Stimulated activated CD4-positive, alpha-beta T cell treated with anti-CD3 and anti-CD28 coated beads, Interleukin-1b, Interleukin-23, amount 100 ng/mL, for 48 hours (primary cell): Measurements from ENCODE around the gene AP1M1.

Source experiments
- DNase-seq: peaks from one replicate; pipeline ENCODE4 v3.0.0-alpha.2; 2020

The AP1M1 gene

GRCh38 chr19:16208847-16209665 is 11.3 kb downstream of the AP1M1 start:
- no peak for DNase-seq

- DNase-seq, result no peak
Observed at GRCh38 chr19:16210168-16210567, 12.5 kb downstream of the AP1M1 start.

GRCh38 chr19:16213076-16213475 is 15.4 kb downstream of the AP1M1 start:
- DNase-seq, result no peak

- no peak for DNase-seq
Observed at GRCh38 chr19:16216744-16217670, 19.3 kb downstream of the AP1M1 start.

GRCh38 chr19:16217716-16218451 is 20.2 kb downstream of the AP1M1 start:
- DNase-seq, result no peak

GRCh38 chr19:16218851-16219250 is 21.1 kb downstream of the AP1M1 start:
- no peak for DNase-seq

- no peak for DNase-seq
Observed at GRCh38 chr19:16222806-16223205, 25.1 kb downstream of the AP1M1 start.

- no peak for DNase-seq
Observed at GRCh38 chr19:16223746-16224145, 26.0 kb downstream of the AP1M1 start.

GRCh38 chr19:16224293-16225045 is 26.8 kb downstream of the AP1M1 start:
- DNase-seq, result no peak

GRCh38 chr19:16225279-16226183 is 27.8 kb downstream of the AP1M1 start:
- no peak for DNase-seq

GRCh38 chr19:16226184-16226591 is 28.5 kb downstream of the AP1M1 start:
- no peak for DNase-seq

- no peak for DNase-seq
Observed at GRCh38 chr19:16226878-16227836, 29.4 kb downstream of the AP1M1 start.

GRCh38 chr19:16227837-16228636 is 30.3 kb downstream of the AP1M1 start:
- no peak for DNase-seq

- no peak for DNase-seq
Observed at GRCh38 chr19:16228637-16229321, 31.1 kb downstream of the AP1M1 start.

GRCh38 chr19:16229322-16229641 is 31.6 kb downstream of the AP1M1 start:
- no peak for DNase-seq

- no peak for DNase-seq
Observed at GRCh38 chr19:16232127-16232526, 34.4 kb downstream of the AP1M1 start.

GRCh38 chr19:16232568-16232967 is 34.9 kb downstream of the AP1M1 start:
- DNase-seq, result no peak

- no peak for DNase-seq
Observed at GRCh38 chr19:16233081-16233776, 35.5 kb downstream of the AP1M1 start.
